ENCODE results near the gene MECP2.

MECP2 gene

DNA sequence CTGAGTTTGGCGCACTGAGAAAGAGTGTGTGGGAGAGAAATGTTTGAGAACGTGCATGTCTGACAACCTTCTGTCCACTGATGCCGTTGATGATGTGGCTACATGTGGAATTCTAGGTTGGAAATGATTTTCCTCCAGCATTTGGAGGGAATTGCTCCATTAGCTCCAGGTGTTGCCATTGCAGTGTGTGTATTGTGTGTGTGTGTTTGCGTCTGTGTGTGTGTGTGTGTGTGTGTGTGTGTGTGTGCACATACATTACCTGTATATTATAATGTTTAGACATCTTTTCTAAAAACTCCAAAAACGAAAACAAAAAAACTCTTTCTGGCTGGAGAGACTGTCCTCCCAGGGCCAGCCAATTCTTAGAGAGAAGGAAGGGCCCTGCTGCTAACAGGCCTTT is 18.2 kb upstream of the MECP2 start:
- Histone ChIP-seq H3K4me3 (ENCODE audit: low read depth in 1 of 2, low read length in 2 of 2) (no peak overlapping the region), H3K9ac (ENCODE audit: low read depth in 1 of 2, low read length in 2 of 2) (no peak overlapping the region), H3K27me3 (ENCODE audit: control insufficient read depth in 1 of 2, insufficient read depth in 2 of 2, low read length in 2 of 2) (no peaks in the 10 kb centered on the region), H3K9me3 (ENCODE audit: control insufficient read depth in 1 of 2, low read length in 2 of 2) (no peaks in the 10 kb centered on the region), H3K27ac (ENCODE audit: low read depth, low read length) (no peak overlapping the region), H3K36me3 (ENCODE audit: control insufficient read depth in 1 of 2, insufficient read depth in 2 of 2, low read length in 2 of 2) (no peaks in the 10 kb centered on the region), H3K4me1 (ENCODE audit: control insufficient read depth in 1 of 2, insufficient read depth in 2 of 2, low read length in 2 of 2) (no peaks in the 10 kb centered on the region)

DNA sequence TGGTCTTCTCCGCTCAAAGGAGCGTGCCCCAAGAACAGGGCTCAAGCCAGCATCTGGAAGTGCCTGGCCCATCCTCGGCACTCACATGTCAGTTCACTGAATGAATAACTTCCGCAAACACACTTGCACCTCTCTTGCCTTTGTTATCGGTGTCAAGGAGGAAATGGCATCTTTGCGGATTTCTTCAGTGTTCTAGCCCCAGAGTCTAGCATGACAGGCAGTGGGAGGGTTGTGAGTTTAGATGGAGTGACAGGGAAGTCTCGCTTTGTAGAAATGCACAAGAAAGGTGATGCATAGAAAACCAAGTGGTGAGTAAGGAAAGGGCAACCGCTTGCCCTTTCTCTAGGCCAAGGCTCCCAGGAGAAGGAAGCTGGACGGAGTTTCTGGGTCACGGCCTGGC is 17.6 kb upstream of the MECP2 start:
- no peaks in the 10 kb centered on the region for H3K9me3 ChIP-seq (ENCODE audit: control insufficient read depth in 1 of 2, low read length in 2 of 2)
- no peak overlapping the region for H3K27ac ChIP-seq (ENCODE audit: low read depth, low read length)
- no peaks in the 10 kb centered on the region for H3K36me3 ChIP-seq (ENCODE audit: control insufficient read depth in 1 of 2, insufficient read depth in 2 of 2, low read length in 2 of 2)
- no peaks in the 10 kb centered on the region for H3K27me3 ChIP-seq (ENCODE audit: control insufficient read depth in 1 of 2, insufficient read depth in 2 of 2, low read length in 2 of 2)
- no peaks in the 10 kb centered on the region for H3K4me1 ChIP-seq (ENCODE audit: control insufficient read depth in 1 of 2, insufficient read depth in 2 of 2, low read length in 2 of 2)
- H3K9ac ChIP-seq (ENCODE audit: low read depth in 1 of 2, low read length in 2 of 2), result no peak overlapping the region
- no peak overlapping the region for H3K4me3 ChIP-seq (ENCODE audit: low read depth in 1 of 2, low read length in 2 of 2)

DNA sequence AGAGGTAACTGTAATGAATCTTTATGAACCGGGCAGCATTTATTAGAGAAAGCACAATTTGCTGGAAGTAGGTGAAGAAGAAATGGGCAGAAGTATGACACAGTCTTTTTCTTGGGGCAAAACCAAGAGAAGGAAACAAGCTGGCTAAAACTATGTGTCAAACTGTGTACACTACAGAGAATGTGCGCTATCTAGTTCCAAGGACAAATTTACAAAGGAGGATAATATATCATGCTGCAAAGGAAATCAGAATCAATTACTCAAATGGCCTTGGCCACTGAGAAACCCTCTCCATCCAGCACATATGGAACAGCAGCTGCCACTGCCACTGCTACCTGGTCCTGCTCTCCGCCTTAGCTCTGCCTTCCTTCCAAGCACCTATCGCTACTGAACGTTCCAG is 17.1 kb upstream of the MECP2 start:
- Histone ChIP-seq H3K36me3 (ENCODE audit: control insufficient read depth in 1 of 2, insufficient read depth in 2 of 2, low read length in 2 of 2) (no peaks in the 10 kb centered on the region), H3K27ac (ENCODE audit: low read depth, low read length) (no peak overlapping the region), H3K9ac (ENCODE audit: low read depth in 1 of 2, low read length in 2 of 2) (no peak overlapping the region), H3K9me3 (ENCODE audit: control insufficient read depth in 1 of 2, low read length in 2 of 2) (no peaks in the 10 kb centered on the region), H3K4me1 (ENCODE audit: control insufficient read depth in 1 of 2, insufficient read depth in 2 of 2, low read length in 2 of 2) (no peaks in the 10 kb centered on the region), H3K27me3 (ENCODE audit: control insufficient read depth in 1 of 2, insufficient read depth in 2 of 2, low read length in 2 of 2) (no peaks in the 10 kb centered on the region), H3K4me3 (ENCODE audit: low read depth in 1 of 2, low read length in 2 of 2) (no peak overlapping the region)

DNA sequence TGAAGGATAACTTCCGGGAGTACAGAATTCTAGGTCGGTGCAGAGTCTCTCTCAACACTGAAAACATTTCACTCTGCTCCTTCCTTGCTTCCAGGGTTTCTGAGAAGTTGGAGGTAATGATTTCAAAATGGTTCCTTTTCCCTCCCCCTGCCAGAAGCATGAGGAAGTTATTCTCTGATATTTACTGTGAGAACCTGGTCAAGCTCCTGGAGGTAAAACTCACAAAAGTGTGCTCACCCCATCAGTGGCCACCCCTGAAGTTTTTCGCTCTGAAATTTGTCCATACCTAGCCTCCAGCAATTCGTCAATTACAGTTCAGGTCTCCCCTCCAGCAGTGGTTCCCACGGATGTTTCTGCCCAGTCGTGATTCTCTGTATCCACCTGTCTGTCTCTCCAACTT is 16.2 kb upstream of the MECP2 start:
- Histone ChIP-seq H3K27me3 (ENCODE audit: control insufficient read depth in 1 of 2, insufficient read depth in 2 of 2, low read length in 2 of 2) (no peaks in the 10 kb centered on the region), H3K4me1 (ENCODE audit: control insufficient read depth in 1 of 2, insufficient read depth in 2 of 2, low read length in 2 of 2) (no peaks in the 10 kb centered on the region), H3K36me3 (ENCODE audit: control insufficient read depth in 1 of 2, insufficient read depth in 2 of 2, low read length in 2 of 2) (no peaks in the 10 kb centered on the region), H3K4me3 (ENCODE audit: low read depth in 1 of 2, low read length in 2 of 2) (no peak overlapping the region), H3K27ac (ENCODE audit: low read depth, low read length) (no peak overlapping the region), H3K9ac (ENCODE audit: low read depth in 1 of 2, low read length in 2 of 2) (no peak overlapping the region), H3K9me3 (ENCODE audit: control insufficient read depth in 1 of 2, low read length in 2 of 2) (no peaks in the 10 kb centered on the region)

DNA sequence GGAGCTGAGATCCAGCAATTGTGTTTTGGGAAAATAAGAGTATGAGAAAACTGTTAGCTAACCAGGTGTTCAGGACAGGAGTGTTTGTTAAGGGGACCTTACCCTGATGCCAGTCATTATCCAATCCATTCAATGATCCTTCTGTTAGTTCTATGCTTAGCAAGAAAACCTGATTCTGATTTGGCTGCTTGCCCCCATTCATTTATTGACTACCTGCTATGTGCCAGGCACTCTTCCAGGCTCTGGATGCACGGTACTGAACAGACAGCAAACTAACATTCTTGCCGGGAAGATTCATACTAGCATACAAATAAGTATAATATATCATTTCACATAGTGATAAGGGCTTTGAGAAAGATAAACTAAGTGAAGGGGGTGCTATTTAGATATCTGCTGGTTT is 1.0 kb upstream of the MECP2 start:
- Histone ChIP-seq H3K9me3 (ENCODE audit: control insufficient read depth in 1 of 2, low read length in 2 of 2) (no peaks in the 10 kb centered on the region), H3K9ac (ENCODE audit: low read depth in 1 of 2, low read length in 2 of 2) (no peak overlapping the region), H3K27ac (ENCODE audit: low read depth, low read length) (no peak overlapping the region), H3K4me3 (ENCODE audit: low read depth in 1 of 2, low read length in 2 of 2) (no peak overlapping the region), H3K36me3 (ENCODE audit: control insufficient read depth in 1 of 2, insufficient read depth in 2 of 2, low read length in 2 of 2) (no peaks in the 10 kb centered on the region), H3K27me3 (ENCODE audit: control insufficient read depth in 1 of 2, insufficient read depth in 2 of 2, low read length in 2 of 2) (no peaks in the 10 kb centered on the region), H3K4me1 (ENCODE audit: control insufficient read depth in 1 of 2, insufficient read depth in 2 of 2, low read length in 2 of 2) (peaks cover 28 to 30% of the 10 kb centered on the region in 2 donors)

DNA sequence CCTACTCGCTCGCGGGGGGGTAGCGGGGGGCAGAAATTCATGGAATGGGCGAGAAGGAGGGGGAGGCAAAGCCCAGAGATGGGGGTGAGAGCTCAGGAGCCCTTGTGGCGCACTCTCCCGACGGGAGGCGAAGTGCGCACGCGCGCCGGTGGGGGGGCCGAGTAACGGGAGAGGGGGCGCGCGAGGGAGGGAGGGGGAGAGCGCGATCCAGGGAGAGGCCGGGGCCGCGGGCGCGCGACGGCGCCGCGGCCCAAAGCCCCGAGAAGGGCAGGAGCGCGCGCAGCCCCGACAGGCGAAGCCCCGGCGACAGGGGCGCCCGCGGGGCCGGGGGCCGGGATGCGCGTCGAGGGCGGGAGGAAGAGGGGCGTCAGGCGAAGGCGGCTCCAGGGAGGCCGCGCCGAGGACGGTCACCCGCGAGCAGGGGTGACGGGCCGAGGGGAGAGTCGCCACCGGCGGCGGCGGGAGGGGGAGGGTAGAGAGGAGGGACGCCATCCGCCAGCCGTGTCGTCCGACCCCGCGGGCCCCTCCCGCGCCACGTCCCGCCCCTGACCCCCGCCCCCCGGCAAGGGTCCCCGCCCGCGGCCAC is 421 bp downstream of the MECP2 start:
- Histone ChIP-seq H3K9ac (ENCODE audit: low read depth in 1 of 2, low read length in 2 of 2) (peak overlapping the region; percentile 59 to 88), H3K27ac (ENCODE audit: low read depth, low read length) (peak overlapping the region; percentile 78), H3K9me3 (ENCODE audit: control insufficient read depth in 1 of 2, low read length in 2 of 2) (no peaks in the 10 kb centered on the region), H3K36me3 (ENCODE audit: control insufficient read depth in 1 of 2, insufficient read depth in 2 of 2, low read length in 2 of 2) (no peaks in the 10 kb centered on the region), H3K4me3 (ENCODE audit: low read depth in 1 of 2, low read length in 2 of 2) (peak overlapping the region; percentile 74 to 78), H3K27me3 (ENCODE audit: control insufficient read depth in 1 of 2, insufficient read depth in 2 of 2, low read length in 2 of 2) (no peaks in the 10 kb centered on the region), H3K4me1 (ENCODE audit: control insufficient read depth in 1 of 2, insufficient read depth in 2 of 2, low read length in 2 of 2) (peaks cover 33 to 39% of the 10 kb centered on the region in 2 donors)

DNA sequence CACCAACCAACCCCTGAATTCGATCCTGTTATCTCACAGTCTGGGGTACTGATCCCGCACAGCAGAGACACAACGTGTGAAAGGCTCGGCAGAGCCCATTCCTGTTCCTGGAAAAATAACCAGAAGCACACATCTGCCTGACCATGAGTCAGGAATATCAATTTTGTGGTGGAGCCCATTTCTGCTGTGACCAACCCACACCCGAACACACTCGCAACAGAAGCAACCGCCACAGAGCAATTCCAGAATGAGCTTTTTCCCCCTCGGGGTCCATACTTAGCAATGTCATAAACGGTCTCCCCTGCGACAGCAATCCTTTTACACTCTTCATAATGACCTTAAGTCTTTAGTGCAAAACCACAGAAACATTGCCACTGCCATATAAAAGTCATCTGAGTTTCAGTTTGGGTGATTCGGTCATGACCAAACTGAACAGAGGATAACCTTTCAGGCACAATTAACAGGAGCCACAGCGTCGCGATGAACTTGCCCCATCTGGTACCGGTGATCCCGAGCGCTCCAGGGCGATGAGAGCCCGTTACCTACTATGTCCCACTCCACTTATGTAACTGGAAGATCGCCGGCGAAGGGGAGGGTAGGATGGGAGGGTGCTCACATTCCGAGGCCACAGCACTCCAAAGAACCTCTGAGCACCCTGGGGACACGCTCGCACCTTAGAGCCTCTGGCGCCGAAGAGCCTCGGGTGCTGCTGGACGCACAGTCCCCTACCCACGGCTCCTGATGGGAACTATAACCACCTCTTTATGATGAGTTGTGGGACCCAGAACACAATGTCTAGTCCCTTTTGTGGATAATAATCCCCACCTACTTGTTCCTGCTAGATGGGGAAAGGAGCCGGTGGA is 1.1 kb downstream of the MECP2 start:
- H3K27ac ChIP-seq (ENCODE audit: low read depth, low read length), result peak overlapping the region; percentile 78
- H3K27me3 ChIP-seq (ENCODE audit: control insufficient read depth in 1 of 2, insufficient read depth in 2 of 2, low read length in 2 of 2), result no peaks in the 10 kb centered on the region
- H3K9me3 ChIP-seq (ENCODE audit: control insufficient read depth in 1 of 2, low read length in 2 of 2), result no peaks in the 10 kb centered on the region
- H3K4me1 ChIP-seq (ENCODE audit: control insufficient read depth in 1 of 2, insufficient read depth in 2 of 2, low read length in 2 of 2), result peaks cover 33 to 41% of the 10 kb centered on the region in 2 donors
- peak overlapping the region; percentile 59 to 88 for H3K9ac ChIP-seq (ENCODE audit: low read depth in 1 of 2, low read length in 2 of 2)
- no peaks in the 10 kb centered on the region for H3K36me3 ChIP-seq (ENCODE audit: control insufficient read depth in 1 of 2, insufficient read depth in 2 of 2, low read length in 2 of 2)
- peak overlapping the region; percentile 74 to 78 for H3K4me3 ChIP-seq (ENCODE audit: low read depth in 1 of 2, low read length in 2 of 2)

DNA sequence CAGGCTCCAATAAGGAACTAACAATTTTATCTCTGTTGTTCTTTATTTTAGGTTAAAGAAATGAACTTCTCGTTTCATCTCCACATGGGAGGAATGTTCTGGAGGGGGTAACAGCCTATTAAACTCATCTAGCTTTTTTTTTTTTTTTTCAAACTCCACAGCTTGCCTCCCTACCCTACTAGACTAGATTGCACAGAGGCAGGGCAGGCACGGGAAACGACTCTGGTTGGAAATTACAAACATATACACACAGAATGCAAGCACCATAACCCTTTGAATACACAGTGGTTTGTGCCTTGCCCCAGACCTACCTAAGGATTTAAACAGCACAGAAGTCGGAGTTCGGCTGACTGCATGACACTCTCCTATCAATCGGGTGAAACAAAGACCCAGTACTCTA is 2.7 kb downstream of the MECP2 start:
- H3K4me1 ChIP-seq (ENCODE audit: control insufficient read depth in 1 of 2, insufficient read depth in 2 of 2, low read length in 2 of 2), result peaks cover 33 to 41% of the 10 kb centered on the region in 2 donors
- H3K9me3 ChIP-seq (ENCODE audit: control insufficient read depth in 1 of 2, low read length in 2 of 2), result no peaks in the 10 kb centered on the region
- no peak overlapping the region for H3K27ac ChIP-seq (ENCODE audit: low read depth, low read length)
- H3K9ac ChIP-seq (ENCODE audit: low read depth in 1 of 2, low read length in 2 of 2), result peak overlapping the region in 1 of 2 donors; percentile 88
- H3K36me3 ChIP-seq (ENCODE audit: control insufficient read depth in 1 of 2, insufficient read depth in 2 of 2, low read length in 2 of 2), result no peaks in the 10 kb centered on the region
- H3K27me3 ChIP-seq (ENCODE audit: control insufficient read depth in 1 of 2, insufficient read depth in 2 of 2, low read length in 2 of 2), result no peaks in the 10 kb centered on the region
- no peak overlapping the region for H3K4me3 ChIP-seq (ENCODE audit: low read depth in 1 of 2, low read length in 2 of 2)

DNA sequence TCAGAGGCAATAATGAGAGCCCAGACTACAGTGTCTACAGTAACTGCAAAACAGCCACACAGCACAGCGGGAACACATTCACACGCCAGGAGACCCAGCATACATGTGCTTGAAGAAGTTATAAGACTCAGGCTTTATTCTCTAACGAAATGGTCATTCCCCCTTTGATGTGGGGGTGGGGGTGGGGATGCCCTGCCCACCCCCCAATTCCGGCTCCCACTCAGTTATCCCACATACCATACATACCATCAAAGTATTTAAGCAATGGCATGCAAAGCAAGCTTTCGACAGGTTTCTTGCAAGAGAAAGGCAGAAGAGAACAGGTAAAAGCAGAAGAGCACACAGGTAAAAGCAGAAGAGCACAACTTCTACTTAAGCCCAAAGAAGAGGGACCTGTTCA is 3.6 kb downstream of the MECP2 start:
- Histone ChIP-seq H3K36me3 (ENCODE audit: control insufficient read depth in 1 of 2, insufficient read depth in 2 of 2, low read length in 2 of 2) (no peaks in the 10 kb centered on the region), H3K27ac (ENCODE audit: low read depth, low read length) (no peak overlapping the region), H3K9me3 (ENCODE audit: control insufficient read depth in 1 of 2, low read length in 2 of 2) (no peaks in the 10 kb centered on the region), H3K27me3 (ENCODE audit: control insufficient read depth in 1 of 2, insufficient read depth in 2 of 2, low read length in 2 of 2) (no peaks in the 10 kb centered on the region), H3K4me1 (ENCODE audit: control insufficient read depth in 1 of 2, insufficient read depth in 2 of 2, low read length in 2 of 2) (peaks cover 33 to 41% of the 10 kb centered on the region in 2 donors), H3K4me3 (ENCODE audit: low read depth in 1 of 2, low read length in 2 of 2) (peak overlapping the region; percentile 21 to 29), H3K9ac (ENCODE audit: low read depth in 1 of 2, low read length in 2 of 2) (no peak overlapping the region)

DNA sequence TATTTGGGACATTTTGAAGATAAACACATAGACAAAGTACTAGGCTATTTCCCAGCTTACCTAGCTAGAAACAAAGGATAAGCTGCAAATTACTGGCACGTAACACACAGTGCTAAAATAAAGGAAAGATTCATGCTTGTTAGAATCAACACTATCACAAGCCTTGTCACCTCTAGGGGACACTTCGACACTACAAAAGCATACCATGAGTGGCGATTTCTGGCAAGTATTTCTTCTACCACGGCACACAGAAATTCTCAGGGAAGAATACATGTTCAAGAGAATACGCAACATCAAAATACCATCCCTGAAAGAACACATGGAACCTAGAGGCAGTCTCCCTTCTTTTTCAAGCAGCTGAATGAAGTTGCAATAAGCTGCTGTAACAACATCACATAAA is 5.1 kb downstream of the MECP2 start:
- H3K27ac ChIP-seq (ENCODE audit: low read depth, low read length), result no peak overlapping the region
- H3K27me3 ChIP-seq (ENCODE audit: control insufficient read depth in 1 of 2, insufficient read depth in 2 of 2, low read length in 2 of 2), result no peaks in the 10 kb centered on the region
- H3K9ac ChIP-seq (ENCODE audit: low read depth in 1 of 2, low read length in 2 of 2), result no peak overlapping the region
- no peaks in the 10 kb centered on the region for H3K36me3 ChIP-seq (ENCODE audit: control insufficient read depth in 1 of 2, insufficient read depth in 2 of 2, low read length in 2 of 2)
- no peaks in the 10 kb centered on the region for H3K9me3 ChIP-seq (ENCODE audit: control insufficient read depth in 1 of 2, low read length in 2 of 2)
- H3K4me1 ChIP-seq (ENCODE audit: control insufficient read depth in 1 of 2, insufficient read depth in 2 of 2, low read length in 2 of 2), result peaks cover 27 to 37% of the 10 kb centered on the region in 2 donors
- no peak overlapping the region for H3K4me3 ChIP-seq (ENCODE audit: low read depth in 1 of 2, low read length in 2 of 2)

Data from duodenal mucosa (tissue), 2 donors.